WTC11 (cell line): ENCODE results near the gene PPP1R26.

ENCODE experiments used
- GTF2I ChIP-seq: fragments of 250-450 bp; sonication (Bioruptor Pico); conservative IDR thresholded peaks from 2 replicates; pipeline ENCODE4 v1.4.0; 2021; ENCODE audit warnings: mild to moderate bottlenecking
- NR3C1 ChIP-seq: sonication (generic); formaldehyde crosslinking; conservative IDR thresholded peaks from 2 replicates; pipeline ENCODE4 v1.8.1; 2023; ENCODE audit warnings: low read depth, mild to moderate bottlenecking, missing genetic modification reagents
- TF ChIP-seq, protein P1 (sequence below): fragments of 200-600 bp; IDR thresholded peaks from 2 replicates; pipeline ENCODE4 v1.8.0; 2022; ENCODE audit warnings: antibody characterized with exemption

DNA sequence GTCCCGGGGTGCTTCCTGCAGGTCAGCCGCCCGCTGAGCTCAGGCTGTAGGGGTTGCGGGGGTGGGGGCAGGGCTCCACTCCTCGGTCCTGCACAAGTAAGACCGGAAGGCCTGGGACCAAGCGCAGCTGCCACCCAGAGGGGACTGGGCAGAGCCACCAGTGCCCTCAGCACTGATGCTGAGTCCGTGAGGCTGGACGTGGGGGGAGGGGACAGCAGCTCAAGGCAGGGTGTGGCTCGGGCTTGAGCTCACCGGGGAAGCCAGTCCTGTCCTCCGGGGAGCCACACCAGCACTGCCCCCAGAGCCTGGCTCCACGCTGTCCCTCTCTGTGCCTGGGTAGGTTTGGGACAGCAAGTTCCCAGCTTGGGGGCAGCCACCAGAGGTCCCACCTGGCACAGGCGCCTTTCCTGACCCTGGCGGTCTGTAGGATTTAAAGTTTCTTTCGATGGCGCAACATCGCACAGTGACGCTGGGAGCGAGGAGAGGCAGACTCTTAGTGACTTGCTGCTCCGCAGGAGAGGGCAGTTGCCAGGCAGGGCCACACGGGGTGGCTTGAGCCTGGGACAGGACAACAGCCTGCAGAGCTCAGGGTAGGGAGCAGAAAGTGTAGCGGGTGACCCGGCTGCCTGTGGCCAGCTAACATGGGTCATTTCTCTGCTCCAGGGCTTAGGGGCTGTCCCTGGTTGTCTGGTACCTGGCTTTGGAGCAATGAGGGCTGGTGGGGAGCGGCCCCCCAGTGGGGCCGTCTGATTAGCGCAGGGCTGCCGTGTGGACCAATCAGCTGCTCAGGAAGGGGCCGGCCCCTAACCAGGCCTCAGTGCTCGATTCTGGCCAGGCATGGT is 47.4 kb downstream of the PPP1R26 start:
- TF ChIP-seq, protein P1, sequence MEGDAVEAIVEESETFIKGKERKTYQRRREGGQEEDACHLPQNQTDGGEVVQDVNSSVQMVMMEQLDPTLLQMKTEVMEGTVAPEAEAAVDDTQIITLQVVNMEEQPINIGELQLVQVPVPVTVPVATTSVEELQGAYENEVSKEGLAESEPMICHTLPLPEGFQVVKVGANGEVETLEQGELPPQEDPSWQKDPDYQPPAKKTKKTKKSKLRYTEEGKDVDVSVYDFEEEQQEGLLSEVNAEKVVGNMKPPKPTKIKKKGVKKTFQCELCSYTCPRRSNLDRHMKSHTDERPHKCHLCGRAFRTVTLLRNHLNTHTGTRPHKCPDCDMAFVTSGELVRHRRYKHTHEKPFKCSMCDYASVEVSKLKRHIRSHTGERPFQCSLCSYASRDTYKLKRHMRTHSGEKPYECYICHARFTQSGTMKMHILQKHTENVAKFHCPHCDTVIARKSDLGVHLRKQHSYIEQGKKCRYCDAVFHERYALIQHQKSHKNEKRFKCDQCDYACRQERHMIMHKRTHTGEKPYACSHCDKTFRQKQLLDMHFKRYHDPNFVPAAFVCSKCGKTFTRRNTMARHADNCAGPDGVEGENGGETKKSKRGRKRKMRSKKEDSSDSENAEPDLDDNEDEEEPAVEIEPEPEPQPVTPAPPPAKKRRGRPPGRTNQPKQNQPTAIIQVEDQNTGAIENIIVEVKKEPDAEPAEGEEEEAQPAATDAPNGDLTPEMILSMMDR = no peak
- TF ChIP-seq GTF2I (CRISPR knock-in tag) = no peak
- no peak for TF ChIP-seq NR3C1 (CRISPR knock-in tag)
